ENCODE results near the gene TIGAR.

- TF ChIP-seq CTCF (IDR thresholded peaks at IDR 0.05) (no peak), POLR2AphosphoS5 (IDR thresholded peaks at IDR 0.05) (no peak)
Observed at GRCh38 chr12:4325966-4326365, 5.0 kb downstream of the TIGAR start.
